ENCODE data around the gene HRH2.

The HRH2 gene

GRCh38 chr5:175657593-175658271 lies at the start of gene HRH2:
HRH2 (plus strand) TSS chr5:175658071; CDS start chr5:175683234, 25,163 bp downstream.
- TF ChIP-seq CTCF (IDR thresholded peaks at IDR 0.05; ENCODE audit: insufficient read depth, low read length, poor library complexity, severe bottlenecking): no peak
- Histone ChIP-seq H3K27me3 (replicated peaks; ENCODE audit: control insufficient read depth, insufficient read depth, low read length) (peaks cover 2% of the 10 kb centered on the region), H3K4me3 (replicated peaks; ENCODE audit: low read depth, low read length) (no peak within 1 kb of the TSS), H3K36me3 (ENCODE audit: control insufficient read depth, insufficient read depth, low read length) (no peaks in the 10 kb centered on the region)
- no peak for DNase-seq (ENCODE audit: extremely low read depth, insufficient read length)

- peaks cover 1% of the 10 kb centered on the region for H3K27me3 ChIP-seq (replicated peaks; ENCODE audit: control insufficient read depth, insufficient read depth, low read length)
- DNase-seq (ENCODE audit: extremely low read depth, insufficient read length): no peak
- H3K36me3 ChIP-seq (ENCODE audit: control insufficient read depth, insufficient read depth, low read length): no peaks in the 10 kb centered on the region
- TF ChIP-seq CTCF (IDR thresholded peaks at IDR 0.05; ENCODE audit: insufficient read depth, low read length, poor library complexity, severe bottlenecking): no peak
- H3K4me3 ChIP-seq (replicated peaks; ENCODE audit: low read depth, low read length): no peak overlapping the region
Measured at GRCh38 chr5:175609526-175609925, 48.3 kb upstream of the HRH2 start.

- Histone ChIP-seq H3K36me3 (ENCODE audit: control insufficient read depth, insufficient read depth, low read length) (no peaks in the 10 kb centered on the region), H3K27me3 (replicated peaks; ENCODE audit: control insufficient read depth, insufficient read depth, low read length) (peaks cover 1% of the 10 kb centered on the region), H3K4me3 (replicated peaks; ENCODE audit: low read depth, low read length) (no peak overlapping the region)
- no peak for DNase-seq (ENCODE audit: extremely low read depth, insufficient read length)
- TF ChIP-seq CTCF (IDR thresholded peaks at IDR 0.05; ENCODE audit: insufficient read depth, low read length, poor library complexity, severe bottlenecking): no peak
Measured at GRCh38 chr5:175610381-175610780, 47.5 kb upstream of the HRH2 start.

- Histone ChIP-seq H3K36me3 (ENCODE audit: control insufficient read depth, insufficient read depth, low read length) (no peaks in the 10 kb centered on the region), H3K27me3 (replicated peaks; ENCODE audit: control insufficient read depth, insufficient read depth, low read length) (peaks cover 1% of the 10 kb centered on the region), H3K4me3 (replicated peaks; ENCODE audit: low read depth, low read length) (no peak overlapping the region)
- no peak for DNase-seq (ENCODE audit: extremely low read depth, insufficient read length)
- no peak for TF ChIP-seq CTCF (IDR thresholded peaks at IDR 0.05; ENCODE audit: insufficient read depth, low read length, poor library complexity, severe bottlenecking)
Measured at GRCh38 chr5:175610898-175611297, 47.0 kb upstream of the HRH2 start.

GRCh38 chr5:175614223-175614815 lies 43.6 kb upstream of the HRH2 start:
- no peak overlapping the region for H3K4me3 ChIP-seq (replicated peaks; ENCODE audit: low read depth, low read length)
- peaks cover 1% of the 10 kb centered on the region for H3K27me3 ChIP-seq (replicated peaks; ENCODE audit: control insufficient read depth, insufficient read depth, low read length)
- DNase-seq (ENCODE audit: extremely low read depth, insufficient read length): no peak

More at GRCh38 chr5:175614223-175614815, 43.6 kb upstream of the HRH2 start:
- H3K36me3 ChIP-seq (ENCODE audit: control insufficient read depth, insufficient read depth, low read length): no peaks in the 10 kb centered on the region
- TF ChIP-seq CTCF (IDR thresholded peaks at IDR 0.05; ENCODE audit: insufficient read depth, low read length, poor library complexity, severe bottlenecking): no peak

All from GM06990 (cell line).